Liver (tissue), 3 donors: Measurements from ENCODE around the gene ITCH.

Experiments used
- ATF3 ChIP-seq: IDR thresholded peaks from 2 replicates; pipeline ENCODE4 v1.6.1; 2016; ENCODE audit warnings: antibody characterized with exemption
- CTCF ChIP-seq: fragments of 150-350 bp; IDR thresholded peaks from 2 replicates; pipeline ENCODE4 v1.5.1; 2017; ENCODE audit warnings: improper control_type of control experiment, low read depth, low read length; ENCODE audit not compliant: missing input control
- GABPA ChIP-seq, 2 donors: IDR thresholded peaks in 1 of 2; conservative IDR thresholded peaks in 1 of 2; 2 replicates each; pipeline ENCODE4 v1.6.1; 2016; ENCODE audit warnings: antibody characterized with exemption in 2 of 2, mild to moderate bottlenecking in 1 of 2, moderate library complexity in 1 of 2
- HNF4G ChIP-seq: IDR thresholded peaks from 2 replicates; pipeline ENCODE4 v1.6.1; 2016; ENCODE audit warnings: antibody characterized with exemption
- JUND ChIP-seq, 2 donors: IDR thresholded peaks; 2 replicates each; pipeline ENCODE4 v1.6.1; 2016; ENCODE audit warnings: antibody characterized with exemption in 2 of 2
- RAD21 ChIP-seq, 2 donors: IDR thresholded peaks; 2 replicates each; pipeline ENCODE4 v1.6.1; 2016; ENCODE audit warnings: antibody characterized with exemption in 2 of 2, mild to moderate bottlenecking in 2 of 2
- REST ChIP-seq: IDR thresholded peaks from 2 replicates; pipeline ENCODE4 v1.6.1; 2016; ENCODE audit warnings: antibody characterized with exemption, mild to moderate bottlenecking
- RXRA ChIP-seq, 2 donors: IDR thresholded peaks; 2 replicates each; pipeline ENCODE4 v1.6.1; 2017 to 2018; ENCODE audit warnings: antibody characterized with exemption in 2 of 2, mild to moderate bottlenecking in 1 of 2
- TAF1 ChIP-seq: conservative IDR thresholded peaks from 2 replicates; pipeline ENCODE4 v1.6.1; 2016; ENCODE audit warnings: antibody characterized with exemption, mild to moderate bottlenecking
- TF ChIP-seq, protein P1 (sequence below): IDR thresholded peaks from 2 replicates; pipeline ENCODE4 v1.6.1; 2016; ENCODE audit warnings: antibody characterized with exemption
- TF ChIP-seq, protein P2 (sequence below): IDR thresholded peaks from 2 replicates; pipeline ENCODE4 v1.6.1; 2016; ENCODE audit warnings: antibody characterized with exemption
- donor health status: healthy.
- donor health status: healthy.

DNA sequence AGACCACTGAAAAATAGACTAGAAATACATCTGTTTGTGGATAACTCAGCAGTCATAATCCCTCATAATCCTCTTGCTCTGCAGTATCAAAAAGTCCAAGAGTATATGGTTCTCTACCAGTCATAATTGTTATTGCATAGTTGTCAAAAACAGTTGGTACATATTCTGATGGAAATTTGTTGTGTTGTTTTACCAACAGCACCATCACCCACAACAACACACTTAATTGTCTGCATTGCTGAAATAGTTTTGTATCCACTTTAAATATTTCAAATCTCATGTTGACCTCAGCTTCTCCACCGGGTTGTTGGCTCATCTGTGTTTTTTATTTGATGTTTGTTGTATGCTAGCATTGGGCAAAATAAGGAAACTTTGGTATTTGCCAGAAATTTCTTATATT, 39.4 kb downstream of the ITCH start:
- TF ChIP-seq HNF4G (no peak), JUND (IDR thresholded peaks at IDR 0.05) (no peak), REST (no peak), CTCF (no peak), ATF3 (no peak), GABPA (IDR thresholded peaks at IDR 0.05 in 1 of 2, conservative IDR thresholded peaks at IDR 0.05 in 1 of 2) (no peak), RAD21 (IDR thresholded peaks at IDR 0.05) (no peak), TAF1 (no peak), RXRA (IDR thresholded peaks at IDR 0.05) (no peak)
- TF ChIP-seq, protein P1, sequence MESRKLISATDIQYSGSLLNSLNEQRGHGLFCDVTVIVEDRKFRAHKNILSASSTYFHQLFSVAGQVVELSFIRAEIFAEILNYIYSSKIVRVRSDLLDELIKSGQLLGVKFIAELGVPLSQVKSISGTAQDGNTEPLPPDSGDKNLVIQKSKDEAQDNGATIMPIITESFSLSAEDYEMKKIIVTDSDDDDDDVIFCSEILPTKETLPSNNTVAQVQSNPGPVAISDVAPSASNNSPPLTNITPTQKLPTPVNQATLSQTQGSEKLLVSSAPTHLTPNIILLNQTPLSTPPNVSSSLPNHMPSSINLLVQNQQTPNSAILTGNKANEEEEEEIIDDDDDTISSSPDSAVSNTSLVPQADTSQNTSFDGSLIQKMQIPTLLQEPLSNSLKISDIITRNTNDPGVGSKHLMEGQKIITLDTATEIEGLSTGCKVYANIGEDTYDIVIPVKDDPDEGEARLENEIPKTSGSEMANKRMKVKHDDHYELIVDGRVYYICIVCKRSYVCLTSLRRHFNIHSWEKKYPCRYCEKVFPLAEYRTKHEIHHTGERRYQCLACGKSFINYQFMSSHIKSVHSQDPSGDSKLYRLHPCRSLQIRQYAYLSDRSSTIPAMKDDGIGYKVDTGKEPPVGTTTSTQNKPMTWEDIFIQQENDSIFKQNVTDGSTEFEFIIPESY, result no peak
- TF ChIP-seq, protein P2, sequence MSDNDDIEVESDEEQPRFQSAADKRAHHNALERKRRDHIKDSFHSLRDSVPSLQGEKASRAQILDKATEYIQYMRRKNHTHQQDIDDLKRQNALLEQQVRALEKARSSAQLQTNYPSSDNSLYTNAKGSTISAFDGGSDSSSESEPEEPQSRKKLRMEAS, result no peak
